ENCODE results near the gene FREM2.

- TF ChIP-seq POLR2A (IDR thresholded peaks at IDR 0.05) = no peak
- TF ChIP-seq CTCF (IDR thresholded peaks at IDR 0.05) = no peak
Measured at GRCh38 chr13:38669234-38669964, 17.5 kb upstream of the FREM2 start.

All from breast epithelium (tissue), 3 donors.